CMK (cell line): ENCODE data around the gene OR10H1.
"Not testable (repeated sequence)": the region's sequence is repeated elsewhere in the genome, so short reads cannot be mapped to it uniquely, and the experiment has no call there.

ENCODE experiments used
- DNase-seq: peaks from one replicate; pipeline ENCODE4 v3.0.0-alpha.2; 2010; ENCODE audit warnings: low read depth

Gene OR10H1

GRCh38 chr19:15815306-15815705 lies at the start of gene OR10H1:
Gene OR10H1 (minus strand): TSS chr19:15815664. CDS start chr19:15808037, 7,627 bp downstream.
- DNase-seq: no peak

- peak; percentile 45 for DNase-seq
Observed at GRCh38 chr19:15864824-15865223, 49.4 kb upstream of the OR10H1 start.

GRCh38 chr19:15863272-15863671 lies 47.8 kb upstream of the OR10H1 start:
- DNase-seq: no peak

- no peak for DNase-seq
Observed at GRCh38 chr19:15862444-15862843, 47.0 kb upstream of the OR10H1 start.

- no peak for DNase-seq
Observed at GRCh38 chr19:15860522-15860921, 45.1 kb upstream of the OR10H1 start.

- no peak for DNase-seq
Observed at GRCh38 chr19:15859187-15859586, 43.7 kb upstream of the OR10H1 start.

- no peak for DNase-seq
Observed at GRCh38 chr19:15850385-15850784, 34.9 kb upstream of the OR10H1 start.

GRCh38 chr19:15846923-15847322 lies 31.5 kb upstream of the OR10H1 start:
- no peak for DNase-seq

- not testable (repeated sequence) for DNase-seq
Observed at GRCh38 chr19:15843894-15844222, 28.4 kb upstream of the OR10H1 start.

- no peak for DNase-seq
Observed at GRCh38 chr19:15843203-15843893, 27.9 kb upstream of the OR10H1 start.

- DNase-seq: no peak
Observed at GRCh38 chr19:15841875-15842569, 26.6 kb upstream of the OR10H1 start.

- DNase-seq: no peak
Observed at GRCh38 chr19:15840833-15841232, 25.4 kb upstream of the OR10H1 start.

GRCh38 chr19:15839888-15840287 lies 24.4 kb upstream of the OR10H1 start:
- not testable (repeated sequence) for DNase-seq

- DNase-seq: no peak
Observed at GRCh38 chr19:15838351-15838750, 22.9 kb upstream of the OR10H1 start.

GRCh38 chr19:15837221-15837731 lies 21.8 kb upstream of the OR10H1 start:
- no peak for DNase-seq

GRCh38 chr19:15836330-15837220 lies 21.1 kb upstream of the OR10H1 start:
- peak; percentile 96 for DNase-seq

GRCh38 chr19:15835565-15836329 lies 20.3 kb upstream of the OR10H1 start:
- not testable (repeated sequence) for DNase-seq

GRCh38 chr19:15834232-15834631 lies 18.8 kb upstream of the OR10H1 start:
- DNase-seq: not testable (repeated sequence)

GRCh38 chr19:15831626-15832025 lies 16.2 kb upstream of the OR10H1 start:
- DNase-seq: no peak

- no peak for DNase-seq
Observed at GRCh38 chr19:15829786-15830185, 14.3 kb upstream of the OR10H1 start.

- no peak for DNase-seq
Observed at GRCh38 chr19:15829306-15829698, 13.8 kb upstream of the OR10H1 start.
